GM19463 (cell line): ENCODE measurements around the gene ATAD3B.

Source experiments
- ATAC-seq: cut with Tn5 transposase; IDR thresholded peaks from one replicate; pipeline ENCODE4 v1.9.1; 2021; ENCODE audit warnings: mild to moderate bottlenecking, moderate library complexity; ENCODE audit not compliant: unreplicated experiment

ATAD3B gene

GRCh38 chr1:1542766-1543705 is 71.5 kb downstream of the ATAD3B start:
- ATAC-seq, result no peak

GRCh38 chr1:1543706-1544099 is 72.1 kb downstream of the ATAD3B start:
- no peak for ATAC-seq

GRCh38 chr1:1544544-1544943 is 73.0 kb downstream of the ATAD3B start:
- ATAC-seq, result no peak
